ENCODE measurements around the gene PRKD2.

The PRKD2 gene

GRCh38 chr19:46660008-46660517 is 56.9 kb downstream of the PRKD2 start:
- DNase-seq, result no peak

- no peak for DNase-seq
Measured at GRCh38 chr19:46659151-46660007, 57.5 kb downstream of the PRKD2 start.

DNA sequence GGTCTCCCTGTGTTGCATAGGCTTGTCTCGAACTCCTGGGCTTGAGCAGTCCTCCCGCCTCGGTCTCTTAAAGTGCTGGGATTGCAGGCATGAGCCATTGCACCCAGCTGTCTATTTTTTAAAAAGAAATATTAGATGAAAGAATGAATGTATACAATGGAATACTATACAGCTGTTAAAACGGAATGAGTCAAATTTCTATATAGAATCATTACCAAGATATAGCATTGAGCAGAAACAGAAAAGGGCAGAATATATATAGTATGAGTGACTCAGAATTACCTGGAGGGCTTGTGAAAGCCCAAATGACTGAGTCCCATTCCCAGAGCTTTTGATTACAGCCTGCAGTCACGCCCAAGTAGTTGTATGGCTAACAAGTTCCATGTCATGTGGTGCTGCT is 60.4 kb downstream of the PRKD2 start:
- no peak for DNase-seq

DNA sequence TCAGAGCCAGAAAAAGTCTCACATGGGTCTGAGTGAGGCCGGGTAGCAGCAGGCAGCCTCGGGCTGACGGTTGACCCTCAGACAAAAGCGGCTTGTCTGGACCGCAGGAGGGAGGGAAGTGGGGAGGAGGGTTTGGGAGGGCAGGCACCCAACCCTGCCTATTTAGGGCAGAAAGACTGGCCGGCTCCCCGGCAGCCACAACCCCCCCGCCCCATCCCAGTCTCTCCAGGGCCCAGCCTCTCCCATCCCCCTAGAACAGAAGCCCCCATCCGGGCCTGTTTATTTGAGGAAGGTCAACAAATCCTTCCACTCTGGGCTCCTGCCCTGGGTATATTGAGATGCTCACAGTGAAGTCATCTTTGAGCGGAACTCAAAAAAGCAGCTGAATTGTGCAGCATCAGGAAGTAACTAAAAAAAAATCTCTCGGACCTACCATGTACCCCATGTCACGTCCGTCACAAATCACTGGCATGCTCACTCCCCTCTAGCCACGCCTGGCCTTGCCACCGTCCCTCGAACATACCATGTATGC is 62.2 kb downstream of the PRKD2 start:
- DNase-seq, result no peak

DNA sequence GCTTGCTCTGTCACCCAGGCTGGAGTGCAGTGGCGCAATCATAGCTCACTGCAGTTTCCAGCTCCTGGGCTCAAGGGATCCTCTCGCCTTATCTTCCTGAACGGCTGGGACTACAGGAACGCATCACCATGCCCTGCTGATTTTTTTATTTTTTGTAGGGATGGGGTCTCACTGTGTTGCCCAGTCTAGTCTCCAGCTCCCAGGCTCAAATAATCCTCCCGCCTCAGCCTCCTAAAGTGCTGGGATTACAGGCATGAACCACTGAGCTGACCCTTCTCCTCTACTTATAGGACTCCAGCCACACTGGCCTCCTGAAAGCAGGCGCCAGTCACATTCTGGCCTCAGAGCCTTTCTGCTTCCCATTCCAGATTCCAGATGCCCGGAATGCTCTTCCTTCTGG is 66.5 kb downstream of the PRKD2 start:
- no peak for DNase-seq

GRCh38 chr19:46648961-46649960 is 67.7 kb downstream of the PRKD2 start:
- no peak for DNase-seq

DNA sequence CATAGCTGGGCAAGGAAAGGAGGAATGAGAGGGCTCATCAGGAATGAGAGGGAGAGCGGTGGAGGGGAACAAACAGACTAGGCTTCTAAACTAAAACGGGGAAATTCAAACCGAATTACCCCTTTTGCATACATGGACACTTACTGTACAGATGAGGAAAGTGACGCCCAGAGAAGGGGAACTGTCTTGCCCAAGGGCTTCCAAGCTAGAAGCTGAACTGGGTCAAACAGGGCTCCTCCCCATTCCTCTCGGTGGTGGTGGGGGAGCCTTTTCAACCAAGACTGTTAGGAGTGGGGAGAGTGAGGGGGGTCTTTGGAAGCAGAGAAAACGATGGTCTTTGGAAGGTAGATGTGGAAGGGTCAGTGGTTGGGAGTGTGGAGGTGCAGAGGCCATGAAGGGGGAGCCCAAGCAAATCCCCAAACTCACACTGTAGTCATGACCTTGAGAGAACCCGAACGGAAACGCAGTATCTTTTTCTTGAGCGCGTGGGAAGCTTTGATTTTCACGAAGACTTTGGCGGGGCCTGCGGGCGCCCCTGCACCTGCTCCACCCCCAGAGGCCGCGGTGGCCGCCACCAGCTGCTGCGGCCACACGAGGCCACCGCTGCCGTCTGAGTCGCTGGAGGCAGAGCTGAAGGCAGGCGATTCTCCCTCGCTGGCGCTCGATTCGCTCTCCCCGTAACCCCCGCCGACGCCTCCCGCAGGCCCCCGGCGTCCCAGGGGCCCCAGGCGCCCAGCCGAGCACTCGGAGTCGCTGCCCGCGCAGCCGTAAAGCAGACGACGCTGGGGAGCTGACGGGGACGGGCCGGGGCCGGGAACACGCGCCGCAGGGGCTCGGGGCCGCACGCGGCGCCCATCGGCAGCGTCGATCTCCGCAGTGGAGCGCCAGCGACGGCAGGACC is 68.6 kb downstream of the PRKD2 start:
- DNase-seq, result no peak

DNA sequence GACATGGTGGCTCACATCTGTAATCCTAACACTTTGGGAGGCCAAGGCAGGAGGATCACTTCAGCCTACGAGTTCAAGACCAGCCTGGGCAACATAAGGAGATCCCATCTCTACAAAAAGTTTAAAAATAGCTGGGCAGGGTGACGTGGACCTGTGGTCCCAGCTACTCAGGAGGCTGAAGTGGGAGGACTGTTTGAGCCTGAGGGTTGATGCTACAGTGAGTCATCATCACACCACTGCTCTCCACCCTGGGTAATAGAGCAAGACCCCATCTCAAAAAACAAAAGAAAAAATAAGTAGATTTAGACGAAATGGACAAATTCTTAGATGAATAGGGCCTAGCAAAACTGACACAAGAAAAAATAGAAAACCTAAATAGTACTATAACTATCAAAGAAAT is 70.5 kb downstream of the PRKD2 start:
- no peak for DNase-seq

DNA sequence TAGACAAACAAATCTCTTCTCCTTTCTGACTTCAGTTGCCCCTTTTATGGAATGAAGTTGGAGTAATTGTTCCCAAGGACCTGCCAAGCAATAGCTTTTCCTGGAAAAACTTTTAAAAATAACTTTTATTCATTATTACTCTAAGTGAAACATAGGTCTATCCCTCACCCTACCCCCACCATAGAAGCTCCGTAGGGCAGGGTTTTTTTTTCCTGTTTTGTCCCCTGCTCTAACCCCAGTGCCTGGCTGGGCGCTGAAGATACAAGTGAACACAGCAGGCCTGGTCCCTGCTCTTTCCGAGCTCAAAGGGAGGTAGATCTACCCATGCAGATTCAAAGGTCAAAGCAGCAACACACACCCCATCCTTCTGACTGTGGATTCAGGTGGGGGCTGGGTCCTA is 72.2 kb downstream of the PRKD2 start:
- DNase-seq, result no peak

DNA sequence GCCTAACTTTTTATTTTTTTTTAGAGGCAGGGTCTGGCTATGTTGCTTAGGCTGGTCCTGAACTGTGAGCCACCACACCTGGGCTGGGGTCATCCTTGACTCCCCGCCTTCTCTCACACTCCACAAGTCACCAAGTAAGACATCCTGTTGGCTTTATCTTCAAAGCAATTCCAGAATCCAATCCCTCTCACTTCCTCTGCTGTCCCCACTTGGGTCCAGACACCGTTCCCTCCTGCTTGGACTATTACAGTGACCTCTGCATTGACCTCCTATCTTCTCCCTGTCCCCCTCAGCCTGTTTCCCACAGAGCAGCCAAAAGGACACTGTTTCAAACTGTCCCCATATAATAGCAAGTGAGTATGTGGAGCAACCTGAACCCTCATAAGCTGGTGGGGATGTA is 76.3 kb downstream of the PRKD2 start:
- no peak for DNase-seq

DNA sequence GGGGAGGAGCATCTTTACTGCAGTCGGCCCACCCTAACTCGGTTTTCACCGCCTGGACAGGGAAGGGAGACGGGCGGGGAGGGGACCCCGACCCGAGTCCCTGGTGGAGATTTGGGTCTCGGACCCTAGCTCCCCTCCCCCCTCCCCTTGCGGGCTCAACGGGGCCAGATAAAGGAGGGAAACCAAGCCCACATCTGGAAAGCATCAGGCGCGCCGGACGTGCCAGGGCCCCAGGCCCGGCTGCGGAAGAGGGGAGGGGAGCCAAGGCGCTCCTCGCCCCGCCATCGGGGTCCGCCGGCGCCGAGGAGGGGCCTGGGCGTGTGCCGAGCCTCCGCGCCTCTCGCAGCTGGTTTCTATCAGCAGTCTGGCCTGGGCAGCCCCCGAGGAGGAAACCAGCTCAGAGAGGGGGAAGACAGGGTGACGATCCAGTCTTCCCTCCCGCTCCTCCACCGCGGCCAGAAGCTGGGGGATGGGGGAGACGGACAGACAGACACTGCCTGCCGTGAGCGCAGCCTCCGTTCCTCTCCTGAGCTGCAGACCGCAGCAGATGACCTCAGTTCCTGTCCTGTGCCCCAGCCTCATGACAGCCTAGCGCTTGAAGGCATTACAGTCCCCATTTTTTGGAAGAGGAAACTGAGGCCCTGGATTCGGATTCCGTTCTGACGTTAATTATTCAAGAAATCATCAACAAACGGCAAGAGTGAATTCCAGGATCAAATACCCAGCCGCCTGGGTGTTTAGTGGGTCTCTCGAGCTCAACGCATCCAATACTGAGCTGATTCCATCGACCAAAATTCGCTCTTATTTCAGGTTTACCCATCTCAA is 77.3 kb downstream of the PRKD2 start:
- DNase-seq, result no peak

DNA sequence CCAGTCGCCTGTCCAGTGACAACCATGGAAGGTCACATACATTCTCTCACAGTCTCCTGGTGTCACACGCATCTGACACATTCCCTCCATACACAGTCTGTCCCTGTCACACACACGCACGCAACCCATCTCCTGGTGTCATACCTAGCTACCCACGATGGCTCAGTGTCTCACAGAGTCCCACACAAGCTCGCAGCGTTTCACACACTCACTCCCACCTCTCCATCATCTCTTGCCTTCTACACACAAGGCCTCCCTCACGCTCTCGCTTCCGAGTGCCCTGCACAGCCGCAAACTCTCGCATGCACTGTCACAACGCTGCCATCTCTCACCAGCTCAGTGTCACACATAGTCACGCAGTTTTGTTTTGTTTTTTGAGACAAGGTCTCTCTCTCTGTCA is 79.7 kb downstream of the PRKD2 start:
- DNase-seq, result no peak

- no peak for DNase-seq
Measured at GRCh38 chr19:46635920-46636761, 80.8 kb downstream of the PRKD2 start, which contains the start of gene GNG8. Gene GNG8 (minus strand): TSS chr19:46636202. CDS start chr19:46634682, 1,520 bp downstream.

DNA sequence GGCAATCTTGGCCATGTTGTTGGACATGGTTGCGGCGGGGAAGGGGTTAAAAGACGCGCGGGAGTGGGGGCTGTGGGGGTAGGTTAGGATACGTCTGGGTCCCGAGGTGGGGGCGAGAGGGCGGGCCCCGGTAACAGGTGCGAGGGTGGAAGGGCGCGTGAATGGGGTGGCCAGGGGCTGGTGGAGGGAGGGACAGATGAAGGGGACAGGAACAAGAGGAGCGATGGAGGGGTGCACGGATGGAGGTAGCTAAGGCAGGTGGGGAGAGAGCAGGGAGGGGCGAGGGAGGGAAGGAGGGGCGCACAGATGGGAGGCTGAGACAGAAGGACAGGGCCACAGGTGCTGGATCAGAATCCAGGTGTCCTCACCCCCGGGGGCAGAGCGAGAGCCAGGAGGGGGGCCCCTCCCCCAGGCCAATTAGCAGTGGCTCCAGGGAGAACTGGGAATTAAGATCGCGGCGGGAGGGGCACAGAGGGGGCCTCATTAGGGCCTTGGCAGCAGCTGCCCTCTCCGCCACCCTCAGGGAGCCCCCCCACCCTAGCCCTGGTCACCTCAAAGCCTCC is 82.2 kb downstream of the PRKD2 start:
- DNase-seq, result peak; percentile 50 to 66

GRCh38 chr19:46634045-46634655 is 82.8 kb downstream of the PRKD2 start:
- DNase-seq, result peak; percentile 11 to 55

DNA sequence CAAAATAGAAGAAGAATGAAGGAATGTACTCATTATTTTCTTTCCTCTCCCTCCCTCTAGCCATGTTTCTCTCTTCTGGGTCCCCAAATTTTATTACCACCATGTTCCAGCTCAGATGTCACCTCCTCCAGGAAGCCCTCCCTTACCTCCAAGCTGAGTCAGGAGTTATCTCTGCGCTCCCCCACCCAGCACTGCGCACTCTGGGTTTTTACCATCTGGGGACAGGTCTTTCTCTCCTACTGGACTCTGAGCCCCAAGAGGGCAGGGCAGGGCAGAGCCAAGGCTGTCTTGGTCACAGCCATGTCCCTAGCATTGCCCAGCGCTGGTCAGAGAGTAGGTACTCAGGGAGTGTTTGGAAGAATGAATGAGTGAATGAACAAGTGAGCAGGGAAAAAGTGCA is 83.8 kb downstream of the PRKD2 start:
- no peak for DNase-seq

DNA sequence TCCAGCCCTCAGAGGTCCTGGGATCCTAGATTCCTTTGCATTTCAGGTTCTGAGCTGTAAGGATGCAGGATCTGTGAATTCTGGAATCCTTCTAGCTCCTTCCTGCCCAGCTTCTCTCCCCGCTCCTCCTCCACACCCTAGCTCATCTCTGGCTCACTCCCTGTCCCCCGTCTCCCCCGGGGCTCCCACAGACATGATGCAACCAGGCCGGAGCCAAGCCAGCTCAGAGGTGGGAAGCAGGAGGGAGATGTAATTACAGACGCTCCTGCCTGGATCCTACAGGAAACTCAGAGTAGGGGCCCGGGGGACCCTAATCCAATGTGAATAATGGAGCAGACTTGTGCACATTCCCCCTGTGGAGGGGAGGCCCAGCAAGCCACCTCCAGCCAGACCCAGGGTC is 85.4 kb downstream of the PRKD2 start:
- no peak for DNase-seq

DNA sequence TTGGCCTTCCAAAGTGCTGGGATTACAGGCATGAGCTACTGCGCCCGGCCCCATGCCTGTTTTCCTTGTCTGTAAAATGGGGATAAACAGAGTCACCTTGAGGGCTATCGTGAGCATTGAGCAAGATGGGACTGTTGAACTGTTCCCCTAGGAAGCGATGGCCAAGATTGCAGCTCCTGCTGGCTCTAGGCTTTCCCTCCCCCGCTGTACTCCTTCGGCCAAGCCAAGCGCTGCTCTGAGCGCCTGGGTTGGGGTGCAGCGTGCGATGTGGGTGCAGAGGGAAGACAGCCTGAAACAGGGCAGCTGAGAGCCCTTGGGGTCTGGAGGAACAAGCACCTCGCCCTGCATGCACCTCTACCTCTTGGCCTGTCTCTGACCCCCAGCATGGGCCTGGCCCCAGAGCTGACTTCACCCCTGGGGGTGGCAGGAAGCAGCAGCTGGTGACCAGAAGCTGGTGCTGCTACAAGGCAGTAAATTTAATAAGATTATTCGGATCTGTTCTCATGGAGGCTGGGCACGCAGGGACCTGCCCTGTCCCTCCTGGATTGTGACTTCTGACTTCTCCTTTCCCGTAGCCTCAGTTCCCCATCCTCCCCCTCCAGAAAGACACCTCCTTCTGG is 86.2 kb downstream of the PRKD2 start:
- no peak for DNase-seq

GRCh38 chr19:46629546-46630025 is 87.3 kb downstream of the PRKD2 start:
- DNase-seq, result no peak

Measured in NCI-H2081 (cell line).